GM20431 (cell line): ENCODE results near the gene OGFOD3.
"Not testable (repeated sequence)": the region's sequence is repeated elsewhere in the genome, so short reads cannot be mapped to it uniquely, and the experiment has no call there.

Source experiments
- in situ Hi-C: fragments of 300-500 bp; cut with MseI, MboI; formaldehyde crosslinking; loops from one replicate; pipeline ENCODE4 v1.15.0; 2020; ENCODE audit warnings: low sequenced_read_pairs; ENCODE audit not compliant: unreplicated experiment

OGFOD3 gene

DNA sequence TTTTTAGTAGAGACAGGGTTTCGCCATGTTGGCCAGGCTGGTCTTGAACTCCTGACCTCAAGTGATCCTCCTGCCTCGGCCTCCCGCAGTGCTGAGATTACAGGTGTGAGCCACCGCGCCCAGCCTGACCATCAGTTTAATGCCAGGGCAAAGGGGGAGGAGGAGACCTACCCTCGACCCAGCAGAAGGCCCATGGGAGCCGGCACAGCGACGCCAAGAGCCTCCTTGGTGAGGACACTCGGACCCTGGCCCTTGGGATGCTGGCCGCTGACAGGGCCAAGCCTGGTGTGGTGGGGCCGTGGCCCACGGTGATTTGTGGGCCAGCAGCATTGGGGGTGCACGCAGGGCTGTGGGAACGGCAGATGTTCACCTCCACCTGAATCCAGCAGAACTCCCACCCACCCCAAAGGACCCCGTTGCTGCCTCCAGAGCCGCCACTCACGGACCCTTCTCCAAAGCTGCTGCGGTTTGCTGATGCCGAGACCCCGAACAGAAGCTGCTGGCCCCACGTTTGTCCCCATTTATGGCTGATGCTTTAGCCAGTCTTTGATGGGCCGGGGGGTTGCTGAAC is 26.8 kb downstream of the OGFOD3 start:
- in situ Hi-C loops, result no loop called here

GRCh38 chr17:82390860-82391435 is 27.4 kb downstream of the OGFOD3 start:
- in situ Hi-C loops, result no loop called here

DNA sequence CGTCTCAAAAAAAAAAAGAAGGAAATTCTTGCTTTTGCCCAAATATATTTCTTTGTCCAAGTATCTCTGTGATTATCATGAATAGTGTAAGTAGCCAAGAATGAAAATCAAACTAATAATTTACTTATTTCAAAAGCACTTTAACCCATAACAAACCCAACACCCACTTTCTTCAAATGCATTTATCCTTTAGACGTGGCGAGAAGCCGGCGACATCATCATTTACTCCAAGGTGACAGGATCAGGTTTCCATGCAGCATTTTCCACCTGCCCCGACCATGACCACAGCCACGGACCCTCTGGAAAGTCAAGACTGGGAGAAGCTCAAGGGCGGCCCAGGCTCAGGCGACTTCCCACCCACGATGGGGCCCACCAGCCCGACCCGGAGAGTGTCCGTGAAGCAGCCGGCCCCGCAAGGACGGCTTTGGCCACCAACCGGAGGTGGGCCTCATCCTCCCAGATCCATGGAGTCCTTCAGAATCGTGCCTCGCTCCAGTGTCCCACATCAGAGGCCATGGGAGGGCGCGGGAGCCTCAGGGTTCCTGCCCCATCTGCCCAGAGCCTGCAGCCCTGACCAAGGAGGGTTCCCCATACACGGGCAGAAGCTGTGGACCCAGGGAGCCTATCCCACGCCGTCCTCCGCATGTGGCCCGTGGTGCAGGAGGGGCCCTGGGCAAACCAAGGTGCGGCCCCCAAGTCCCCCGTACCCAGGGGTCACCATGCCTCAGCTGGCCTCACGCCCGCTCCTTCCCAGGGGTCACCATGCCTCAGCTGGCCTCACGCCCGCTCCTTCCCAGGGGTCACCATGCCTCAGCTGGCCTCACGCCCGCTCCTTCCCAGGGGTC is 28.1 kb downstream of the OGFOD3 start:
- in situ Hi-C loops, result no loop called here

GRCh38 chr17:82389379-82389778 is 29.0 kb downstream of the OGFOD3 start:
- in situ Hi-C loops, result no loop called here

GRCh38 chr17:82388922-82389283 is 29.5 kb downstream of the OGFOD3 start:
- in situ Hi-C loops, result no loop called here

GRCh38 chr17:82388223-82388921 is 30.0 kb downstream of the OGFOD3 start:
- in situ Hi-C loops, result no loop called here

GRCh38 chr17:82387705-82388106 is 30.7 kb downstream of the OGFOD3 start:
- in situ Hi-C loops, result no loop called here

GRCh38 chr17:82386881-82387704 is 31.3 kb downstream of the OGFOD3 start:
- in situ Hi-C loops, result no loop called here

GRCh38 chr17:82386255-82386831 is 32.0 kb downstream of the OGFOD3 start:
- in situ Hi-C loops, result no loop called here

GRCh38 chr17:82385559-82386254 is 32.7 kb downstream of the OGFOD3 start:
- in situ Hi-C loops, result no loop called here

DNA sequence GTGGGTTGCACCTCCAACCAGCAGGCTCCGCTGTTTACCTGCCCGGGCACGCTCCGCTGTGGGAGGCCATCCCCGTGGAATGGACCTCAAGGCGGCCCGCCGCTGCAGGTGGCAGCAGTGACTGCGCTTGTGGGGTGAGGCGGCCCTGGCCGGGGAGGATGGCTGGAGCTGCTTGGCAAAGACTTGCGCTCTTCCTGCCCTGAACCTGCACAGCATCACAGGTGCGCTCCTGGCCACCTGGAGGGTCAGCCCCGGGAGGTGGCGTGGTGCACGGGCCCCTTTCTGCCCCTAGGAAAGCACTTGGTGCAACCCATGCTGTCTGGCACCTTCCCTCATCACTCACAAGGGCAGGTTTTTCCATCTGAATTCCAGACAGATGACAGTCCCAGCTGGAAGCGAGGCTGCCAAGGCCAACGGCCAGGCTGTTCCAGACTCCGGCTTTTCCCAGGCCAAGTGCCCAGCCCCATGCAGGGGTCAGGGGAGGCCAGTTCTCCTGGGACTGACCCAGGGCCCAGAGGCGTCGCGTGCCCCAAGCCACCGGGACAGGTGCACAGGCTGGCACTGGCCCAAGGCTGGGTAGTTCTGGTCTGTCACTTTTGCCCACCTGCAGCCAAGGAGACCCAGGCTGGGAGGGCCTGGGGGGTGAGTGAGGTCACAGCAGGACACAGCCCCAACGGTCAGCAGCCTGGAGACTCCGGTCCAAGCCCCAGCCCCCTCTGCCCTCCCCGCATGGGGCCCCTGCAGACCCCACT is 33.5 kb downstream of the OGFOD3 start:
- in situ Hi-C loops, result no loop called here

DNA sequence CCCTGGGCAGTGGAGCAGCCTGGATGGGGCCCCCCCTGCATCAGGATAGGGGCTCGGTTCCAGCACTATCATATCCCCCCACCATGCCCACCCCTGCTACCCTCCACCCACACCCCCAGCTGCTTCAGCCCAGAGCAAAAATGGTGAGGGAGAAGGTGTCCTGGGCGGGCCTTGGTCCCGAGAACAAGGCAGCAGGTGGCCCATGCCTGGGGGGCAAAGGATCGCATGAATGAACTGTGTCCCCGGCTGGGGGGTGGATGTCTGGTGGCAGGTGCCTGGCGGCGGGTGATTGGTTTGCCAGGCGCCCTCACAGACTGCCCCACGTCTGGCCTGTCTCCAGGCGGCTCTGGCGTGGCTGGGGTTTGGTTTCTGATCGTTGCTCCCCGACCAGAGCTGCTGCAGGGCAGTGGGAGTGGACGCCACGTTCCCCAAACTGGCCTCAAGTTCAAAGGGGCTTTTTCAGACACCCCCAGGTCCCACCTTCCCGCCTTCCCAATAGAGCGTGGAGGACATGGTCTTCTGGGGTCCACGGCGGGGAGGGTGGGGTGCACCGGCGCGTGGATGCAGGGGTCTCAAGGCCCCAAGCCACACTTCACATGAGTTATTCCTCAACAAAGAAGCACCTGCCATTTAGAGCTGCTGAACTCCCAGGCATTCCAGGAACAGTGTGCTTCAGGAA is 34.2 kb downstream of the OGFOD3 start:
- in situ Hi-C loops, result no loop called here

DNA sequence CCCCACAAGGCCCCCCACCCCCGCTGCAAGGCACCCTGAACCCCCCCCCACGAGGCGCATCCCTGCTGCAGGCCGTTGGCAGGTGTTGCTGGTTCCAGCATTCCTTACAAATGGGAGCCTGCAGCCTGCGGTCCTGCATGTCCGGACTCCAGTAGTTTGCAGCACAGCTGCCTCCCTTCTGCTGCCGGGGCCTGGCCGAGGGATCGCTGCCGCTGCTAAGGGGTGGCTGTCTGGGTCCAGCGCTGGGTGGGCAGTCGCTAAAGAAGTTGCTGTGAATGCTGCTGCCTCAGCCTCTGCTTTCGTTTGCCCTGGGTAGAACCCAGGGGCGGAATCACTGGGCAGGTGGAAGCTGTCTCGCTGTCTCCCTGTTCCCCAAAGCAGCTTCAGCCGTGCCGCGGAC is 35.0 kb downstream of the OGFOD3 start:
- in situ Hi-C loops, result no loop called here

DNA sequence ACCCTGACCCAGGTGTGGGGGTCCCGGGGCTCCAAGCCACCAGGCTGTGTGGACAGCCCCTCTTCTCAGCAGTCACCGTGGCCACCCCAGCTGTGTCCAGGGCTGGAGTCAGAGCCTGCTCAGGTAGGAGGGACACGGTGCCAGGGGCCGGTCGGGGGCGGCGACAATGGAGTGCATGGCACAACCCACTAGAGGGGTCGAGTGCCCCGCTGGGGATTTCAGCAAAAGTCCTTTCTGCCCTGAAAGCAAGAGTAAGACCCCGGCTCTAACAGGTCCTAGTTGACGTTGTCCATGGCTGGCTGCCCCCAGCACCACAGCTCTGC is 35.5 kb downstream of the OGFOD3 start:
- in situ Hi-C loops, result no loop called here

GRCh38 chr17:82382220-82382932 is 36.0 kb downstream of the OGFOD3 start:
- in situ Hi-C loops, result not testable (repeated sequence)

GRCh38 chr17:82381703-82382009 is 36.7 kb downstream of the OGFOD3 start:
- in situ Hi-C loops, result not testable (repeated sequence)

- in situ Hi-C loops, result no loop called here
These were observed 37.3 kb downstream of the OGFOD3 start for GRCh38 chr17:82380860-82381702.
